Epithelial cell of prostate (primary cell): ENCODE measurements around the gene C4B.
"Not testable (repeated sequence)": the region's sequence is repeated elsewhere in the genome, so short reads cannot be mapped to it uniquely, and the experiment has no call there.

Experiments used
- DNase-seq: peaks from one replicate; pipeline ENCODE4 v3.0.0-alpha.2; 2011; ENCODE audit warnings: low read depth, low spot score
- H3K27ac ChIP-seq: fragments of 450-650 bp; 2 replicates; pipeline ENCODE4 v1.5.1; 2017; ENCODE audit warnings: mild to moderate bottlenecking

The C4B gene

DNA sequence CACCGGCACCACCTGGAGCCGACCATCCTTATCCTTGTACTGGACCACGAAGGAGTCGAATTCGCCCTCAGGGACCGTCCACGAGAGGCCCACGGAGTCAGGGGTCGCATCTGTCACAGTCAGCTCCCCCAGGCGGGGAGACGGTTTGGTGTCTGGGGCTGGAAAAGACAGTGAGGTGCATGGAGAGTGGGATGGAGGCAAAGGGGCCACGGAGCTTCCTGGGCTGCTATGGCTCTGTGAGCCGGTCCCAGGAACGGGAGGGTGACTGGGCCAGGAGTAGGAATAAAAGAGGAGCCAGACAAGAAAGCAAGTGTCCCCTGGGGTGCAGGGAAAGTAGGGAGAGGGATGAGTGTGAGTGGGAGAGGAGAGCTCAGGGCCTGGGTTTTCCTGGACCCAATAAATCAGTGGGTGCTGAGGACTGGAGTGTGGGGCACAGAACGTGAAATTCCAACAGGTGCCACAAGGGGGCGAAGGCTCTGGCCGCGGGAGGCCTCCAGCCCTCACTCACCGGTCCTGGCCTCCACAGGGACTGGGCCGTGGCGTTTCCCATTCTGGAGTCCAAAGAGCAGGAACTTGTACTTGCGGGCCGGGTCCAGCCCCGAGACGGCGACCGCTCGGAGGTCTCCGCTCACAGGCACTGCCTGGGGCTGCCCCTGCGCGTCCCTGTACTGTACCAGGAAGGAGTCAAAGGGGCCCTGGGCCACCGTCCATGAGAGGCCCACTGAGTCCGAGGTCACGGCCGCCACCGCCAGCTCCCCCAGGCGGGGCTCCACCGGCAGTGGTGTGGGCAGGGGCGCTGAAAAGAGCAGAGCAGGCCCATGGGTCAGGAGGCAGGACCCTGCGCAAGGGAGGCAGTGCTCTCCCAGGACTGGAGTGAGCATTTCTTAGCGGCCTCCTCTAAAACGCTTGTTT lies 33.5 kb downstream of the C4B start:
- no peak for DNase-seq
- no peak overlapping the region for H3K27ac ChIP-seq

DNA sequence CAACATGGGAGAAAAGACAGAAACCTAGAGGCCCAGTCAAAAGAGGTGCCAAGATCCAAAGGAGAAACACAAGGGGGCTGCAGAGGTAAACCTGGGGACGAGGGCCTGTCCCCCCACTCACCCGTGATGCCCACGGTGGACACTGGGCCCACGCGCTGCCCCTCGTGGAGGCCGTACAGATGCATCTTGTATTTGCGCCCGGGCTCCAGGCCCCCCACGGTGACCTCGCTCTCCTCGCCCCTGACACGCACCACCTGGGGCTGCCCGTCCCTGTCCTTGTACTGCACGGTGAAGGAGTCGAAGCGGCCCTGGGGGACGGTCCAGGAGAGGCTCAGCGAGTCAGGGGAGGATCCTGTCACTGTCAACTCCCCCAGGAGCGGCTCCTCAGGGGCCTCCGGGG lies 34.6 kb downstream of the C4B start:
- DNase-seq, H3K27ac ChIP-seq: not testable (repeated sequence)

DNA sequence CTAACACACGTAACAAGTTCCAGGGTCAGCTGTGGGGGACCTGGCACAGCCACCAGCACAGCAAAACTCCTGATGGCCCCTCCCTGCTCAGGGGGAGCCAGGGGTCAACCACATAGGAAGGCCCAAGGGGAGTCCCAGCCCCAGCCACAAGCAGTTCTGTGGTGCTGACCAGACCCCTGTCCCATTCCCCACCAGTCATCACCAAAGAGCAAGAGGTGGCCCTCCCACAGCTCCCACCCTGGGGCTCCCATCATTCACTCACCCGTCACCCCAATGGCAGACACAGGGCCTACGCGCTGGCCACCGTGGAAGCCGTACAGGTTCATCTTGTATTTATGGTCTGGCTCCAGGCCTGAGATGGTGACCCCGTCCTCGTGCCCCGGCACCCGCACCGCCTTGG lies 35.1 kb downstream of the C4B start:
- not testable (repeated sequence) for DNase-seq, H3K27ac ChIP-seq

DNA sequence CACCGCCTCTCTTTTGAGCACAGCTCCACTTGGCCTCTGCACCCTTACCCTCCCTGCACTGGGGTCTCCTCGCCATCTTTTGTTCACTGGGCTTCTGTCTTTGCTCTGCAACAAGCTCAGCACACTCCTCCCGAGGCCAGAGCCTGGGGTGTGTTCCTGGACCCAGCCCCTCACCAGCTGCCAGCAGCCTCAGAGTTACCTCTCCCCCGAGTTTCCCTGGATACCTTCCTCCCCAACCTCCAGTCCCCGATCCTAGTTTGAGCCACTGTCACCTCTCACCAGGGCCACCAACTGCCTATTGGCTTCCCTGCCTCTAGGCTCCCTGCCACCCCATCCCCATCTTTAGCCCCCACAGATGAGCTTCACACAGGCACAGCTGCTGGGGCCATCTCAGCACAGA lies 36.0 kb downstream of the C4B start:
- DNase-seq, result no peak
- H3K27ac ChIP-seq, result no peak overlapping the region

DNA sequence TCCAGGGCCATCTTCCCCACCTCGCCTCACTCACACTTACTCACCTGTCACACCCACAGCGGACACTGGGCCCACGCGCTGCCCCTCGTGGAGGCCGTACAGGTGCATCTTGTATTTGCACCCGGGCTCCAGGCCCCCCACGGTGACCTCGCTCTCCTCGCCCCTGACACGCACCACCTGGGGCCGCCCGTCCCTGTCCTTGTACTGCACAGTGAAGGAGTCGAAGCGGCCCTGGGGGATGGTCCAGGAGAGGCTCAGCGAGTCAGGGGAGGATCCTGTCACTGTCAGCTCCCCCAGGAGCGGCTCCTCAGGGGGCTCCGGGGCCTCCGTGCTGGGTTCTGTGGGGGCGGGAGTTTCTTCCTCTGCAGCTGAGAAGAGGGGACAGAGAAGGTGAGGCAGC lies 38.0 kb downstream of the C4B start:
- DNase-seq, H3K27ac ChIP-seq: not testable (repeated sequence)

DNA sequence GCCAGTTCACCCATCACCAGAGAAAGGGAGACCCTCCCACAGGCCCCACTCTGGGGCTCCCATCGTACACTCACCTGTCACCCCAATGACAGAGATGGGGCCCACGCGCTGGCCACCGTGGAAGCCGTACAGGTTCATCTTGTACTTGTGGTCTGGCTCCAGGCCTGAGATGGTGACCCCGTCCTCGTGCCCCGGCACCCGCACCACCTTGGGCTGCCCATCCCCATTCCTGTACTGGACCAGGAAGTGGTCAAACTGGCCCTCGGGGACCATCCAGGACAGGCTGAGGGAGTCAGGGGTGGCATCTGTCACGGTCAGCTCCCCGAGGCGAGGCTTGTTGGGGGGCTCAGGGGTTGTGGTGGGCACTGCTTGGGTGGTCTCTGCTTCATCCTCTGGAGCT lies 38.7 kb downstream of the C4B start:
- not testable (repeated sequence) for H3K27ac ChIP-seq, DNase-seq

DNA sequence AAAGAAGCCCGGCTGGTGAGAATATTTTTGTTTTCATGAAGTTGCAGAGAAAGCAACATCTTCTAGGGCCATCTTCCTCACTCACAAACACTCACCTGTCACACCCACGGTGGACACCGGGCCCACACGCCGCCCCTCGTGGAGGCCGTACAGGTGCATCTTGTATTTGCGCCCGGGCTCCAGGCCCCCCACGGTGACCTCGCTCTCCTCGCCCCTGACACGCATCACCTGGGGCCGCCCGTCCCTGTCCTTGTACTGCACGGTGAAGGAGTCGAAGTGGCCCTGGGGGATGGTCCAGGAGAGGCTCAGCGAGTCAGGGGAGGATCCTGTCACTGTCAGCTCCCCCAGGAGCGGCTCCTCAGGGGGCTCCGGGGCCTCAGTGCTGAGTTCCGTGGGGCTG lies 41.2 kb downstream of the C4B start:
- not testable (repeated sequence) for DNase-seq, H3K27ac ChIP-seq

DNA sequence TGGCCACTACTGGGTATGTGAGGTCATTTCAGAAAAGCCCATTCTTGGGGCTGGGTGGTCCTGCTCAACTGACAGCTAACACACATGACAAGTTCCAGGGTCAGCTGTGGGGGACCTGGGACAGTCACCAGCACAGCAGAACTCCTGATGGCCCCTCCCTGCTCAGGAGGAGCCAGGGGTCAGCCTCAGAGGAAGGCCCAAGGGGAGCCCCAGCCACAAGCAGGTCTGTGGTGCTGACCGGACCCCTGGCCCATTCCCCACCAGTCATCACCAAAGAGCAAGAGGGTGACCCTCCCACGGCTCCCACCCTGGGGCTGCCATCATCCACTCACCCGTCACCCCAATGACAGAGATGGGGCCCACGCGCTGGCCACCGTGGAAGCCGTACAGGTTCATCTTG lies 41.7 kb downstream of the C4B start:
- no peak overlapping the region for H3K27ac ChIP-seq
- no peak for DNase-seq

DNA sequence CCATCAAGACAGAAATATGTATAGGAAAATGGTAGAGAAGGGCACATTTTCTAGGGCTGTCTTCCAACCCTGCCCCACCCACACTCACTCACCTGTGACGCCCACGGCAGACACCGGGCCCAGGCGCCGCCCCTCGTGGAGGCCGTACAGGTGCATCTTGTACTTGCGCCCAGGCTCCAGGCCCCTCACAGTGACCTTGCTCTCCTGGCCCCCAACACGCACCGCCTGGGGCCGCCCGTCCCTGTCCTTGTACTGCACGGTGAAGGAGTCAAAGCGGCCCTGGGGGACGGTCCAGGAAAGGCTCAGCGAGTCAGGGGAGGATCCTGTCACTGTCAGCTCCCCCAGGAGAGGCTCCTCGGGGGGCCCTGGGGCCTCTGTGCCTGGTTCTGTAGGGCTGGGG lies 43.4 kb downstream of the C4B start:
- no peak for DNase-seq
- no peak overlapping the region for H3K27ac ChIP-seq

DNA sequence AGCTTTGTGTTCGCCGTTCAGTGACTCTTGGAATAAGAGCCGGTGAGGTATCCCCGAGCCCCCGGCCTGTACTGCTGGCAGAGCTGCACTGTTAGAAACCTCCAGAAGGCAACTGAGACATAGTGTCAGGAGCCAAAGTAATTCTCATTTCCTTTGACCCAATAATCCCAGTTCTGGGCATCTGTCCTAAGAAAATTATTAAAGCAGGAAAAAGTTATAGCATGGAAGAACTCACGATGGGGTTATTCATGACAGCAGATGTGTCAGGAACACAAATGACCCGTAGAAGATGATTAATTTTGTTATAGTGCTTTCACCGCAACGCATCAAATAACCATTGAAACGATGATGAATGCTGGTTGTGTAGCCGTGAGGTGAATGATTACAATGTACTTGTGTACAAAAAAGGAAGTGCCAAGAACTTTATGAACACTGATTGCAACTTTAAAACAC lies 43.9 kb downstream of the C4B start:
- no peak for DNase-seq
- H3K27ac ChIP-seq, result no peak overlapping the region

DNA sequence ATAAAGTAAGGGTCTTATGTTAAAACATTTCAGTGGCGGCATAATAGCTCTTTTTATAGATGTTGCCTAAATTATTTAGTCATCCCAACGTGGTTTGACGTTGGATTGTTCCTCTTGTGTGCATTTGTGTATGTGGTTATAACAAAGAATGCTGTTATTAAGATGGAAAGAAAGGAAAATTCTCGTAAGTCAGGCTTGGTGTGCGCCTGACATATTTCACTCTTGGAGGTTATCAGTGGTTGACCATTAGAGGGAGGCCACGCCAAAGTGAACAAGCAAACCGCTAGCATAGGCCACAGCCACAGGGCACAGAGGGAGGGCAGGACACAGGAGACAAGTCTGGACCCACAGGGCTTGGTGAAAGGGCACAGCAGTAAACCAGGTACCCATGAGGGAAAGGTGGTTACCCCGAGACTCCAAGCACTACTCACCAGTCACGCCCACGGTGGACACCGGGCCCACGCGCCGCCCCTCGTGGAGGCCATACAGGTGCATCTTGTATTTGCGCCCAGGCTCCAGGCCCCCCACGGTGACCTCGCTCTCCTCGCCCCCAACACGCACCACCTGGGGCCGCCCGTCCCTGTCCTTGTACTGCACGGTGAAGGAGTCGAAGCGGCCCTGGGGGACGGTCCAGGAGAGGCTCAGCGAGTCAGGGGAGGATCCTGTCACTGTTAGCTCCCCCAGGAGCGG lies 46.5 kb downstream of the C4B start:
- DNase-seq, result no peak

DNA sequence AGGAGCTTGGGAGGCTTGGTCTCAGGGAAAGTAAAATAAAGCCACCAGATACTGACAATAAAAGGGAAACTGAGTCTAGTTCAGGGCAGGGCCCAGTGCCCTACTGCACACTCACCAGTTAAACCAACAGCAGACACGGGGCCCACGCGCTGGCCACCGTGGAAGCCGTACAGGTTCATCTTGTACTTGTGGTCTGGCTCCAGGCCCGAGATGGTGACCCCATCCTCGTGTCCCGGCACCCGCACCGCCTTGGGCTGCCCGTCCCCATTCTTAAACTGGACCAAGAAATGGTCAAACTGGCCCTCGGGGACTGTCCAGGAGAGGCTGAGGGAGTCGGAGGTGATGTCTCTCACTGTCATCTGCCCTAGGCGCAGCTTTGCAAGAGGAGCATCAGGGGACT lies 50.1 kb downstream of the C4B start:
- DNase-seq, result no peak
- no peak overlapping the region for H3K27ac ChIP-seq

More for the DNA sequence above, 46.5 kb downstream of the C4B start:
- no peak overlapping the region for H3K27ac ChIP-seq

DNA sequence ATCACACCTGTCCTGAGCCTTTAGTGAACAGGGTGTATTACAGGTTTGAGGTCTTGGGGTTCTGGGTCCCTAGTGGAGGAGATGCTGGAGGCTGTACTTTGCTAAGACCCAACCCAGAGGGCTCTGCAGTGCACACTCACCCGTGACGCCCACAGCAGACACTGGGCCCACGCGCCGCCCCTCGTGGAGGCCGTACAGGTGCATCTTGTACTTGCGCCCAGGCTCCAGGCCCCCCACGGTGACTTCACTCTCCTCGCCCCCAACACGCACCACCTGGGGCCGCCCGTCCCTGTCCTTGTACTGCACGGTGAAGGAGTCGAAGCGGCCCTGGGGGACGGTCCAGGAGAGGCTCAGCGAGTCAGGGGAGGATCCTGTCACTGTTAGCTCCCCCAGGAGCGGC lies 52.9 kb downstream of the C4B start:
- DNase-seq, H3K27ac ChIP-seq: not testable (repeated sequence)

DNA sequence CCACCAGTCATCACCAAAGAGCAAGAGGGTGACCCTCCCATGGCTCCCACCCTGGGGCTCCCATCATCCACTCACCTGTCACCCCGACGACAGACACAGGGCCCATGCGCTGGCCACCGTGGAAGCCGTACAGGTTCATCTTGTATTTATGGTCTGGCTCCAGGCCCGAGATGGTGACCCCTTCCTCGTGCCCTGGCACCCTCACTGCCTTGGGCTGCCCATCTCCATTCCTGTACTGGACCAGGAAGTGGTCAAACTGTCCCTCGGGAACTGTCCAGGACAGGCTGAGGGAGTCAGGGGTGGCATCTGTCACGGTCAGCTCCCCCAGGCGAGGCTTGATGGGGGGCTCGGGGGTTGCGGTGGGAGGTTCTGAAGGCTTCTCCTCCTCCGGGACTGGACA lies 53.7 kb downstream of the C4B start:
- DNase-seq, H3K27ac ChIP-seq: not testable (repeated sequence)

DNA sequence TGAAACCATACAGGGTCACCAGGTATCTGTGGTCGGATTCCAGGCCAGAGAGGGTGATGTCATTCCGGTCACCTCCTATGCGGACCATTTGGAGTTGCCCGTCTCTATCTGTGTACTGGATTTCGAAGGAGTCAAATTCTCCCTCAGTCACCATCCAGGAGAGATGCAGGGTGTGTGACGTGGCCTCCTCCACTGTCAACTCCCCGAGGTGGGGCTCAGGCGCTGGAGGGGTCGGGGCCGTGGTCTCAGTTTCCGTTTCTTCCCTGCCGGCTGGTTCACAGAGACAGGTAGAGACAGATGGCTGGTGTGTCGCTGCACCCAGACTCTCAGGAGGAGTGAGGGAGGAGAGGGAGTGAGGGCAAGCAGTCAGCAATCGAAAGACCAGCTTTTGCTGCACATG lies 54.3 kb downstream of the C4B start:
- no peak for DNase-seq
- no peak overlapping the region for H3K27ac ChIP-seq

DNA sequence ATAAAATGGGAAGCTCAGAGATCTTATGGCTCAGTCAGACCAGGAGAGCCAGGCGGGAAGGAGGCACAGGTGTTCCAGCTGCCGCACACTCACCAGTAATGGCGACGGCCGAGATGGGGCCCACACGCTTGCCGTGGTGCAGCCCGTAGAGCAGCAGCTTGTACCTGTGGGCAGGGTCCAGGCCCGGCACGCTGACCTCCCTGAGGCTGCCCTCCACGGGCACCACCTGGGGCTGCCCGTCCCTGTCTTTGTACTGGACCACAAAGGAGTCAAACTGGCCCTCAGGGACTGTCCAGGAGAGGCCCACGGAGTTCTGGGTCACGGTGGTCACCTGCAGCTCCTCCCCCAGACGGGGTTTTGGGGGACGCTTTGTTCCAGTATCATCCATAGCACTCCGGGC lies 54.9 kb downstream of the C4B start:
- no peak overlapping the region for H3K27ac ChIP-seq
- DNase-seq, result no peak

DNA sequence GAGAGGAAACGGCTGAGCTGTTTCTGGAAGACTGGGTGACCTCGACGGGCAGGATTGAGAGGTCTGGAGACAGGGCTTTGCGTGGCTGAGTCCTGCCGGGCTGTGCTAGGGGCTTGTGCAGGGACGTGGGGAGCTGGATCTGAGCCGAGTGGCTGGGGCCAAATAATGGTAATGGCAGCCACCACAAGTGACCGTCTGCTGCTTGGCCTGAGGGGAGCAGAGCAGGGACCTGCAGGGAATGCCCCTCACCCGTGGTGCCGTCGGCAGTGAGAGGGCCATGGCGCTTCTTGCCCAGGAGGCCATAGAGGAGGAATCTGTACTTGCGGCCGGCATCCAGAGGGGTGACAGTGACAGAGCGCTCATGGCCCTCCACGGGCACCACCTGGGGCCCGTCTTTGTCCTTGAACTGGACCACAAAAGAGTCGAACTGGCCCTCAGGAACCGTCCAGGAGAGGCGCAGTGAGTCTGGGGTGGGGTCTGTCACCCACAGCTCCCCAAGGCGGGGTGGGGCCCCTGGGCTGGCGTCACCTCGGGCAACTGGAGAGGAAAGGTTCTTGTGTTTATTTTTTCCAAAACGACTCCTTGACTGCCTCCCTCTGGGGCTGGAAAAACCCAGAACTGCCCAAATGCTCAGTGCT lies 55.4 kb downstream of the C4B start:
- H3K27ac ChIP-seq, result no peak overlapping the region
- DNase-seq, result no peak

DNA sequence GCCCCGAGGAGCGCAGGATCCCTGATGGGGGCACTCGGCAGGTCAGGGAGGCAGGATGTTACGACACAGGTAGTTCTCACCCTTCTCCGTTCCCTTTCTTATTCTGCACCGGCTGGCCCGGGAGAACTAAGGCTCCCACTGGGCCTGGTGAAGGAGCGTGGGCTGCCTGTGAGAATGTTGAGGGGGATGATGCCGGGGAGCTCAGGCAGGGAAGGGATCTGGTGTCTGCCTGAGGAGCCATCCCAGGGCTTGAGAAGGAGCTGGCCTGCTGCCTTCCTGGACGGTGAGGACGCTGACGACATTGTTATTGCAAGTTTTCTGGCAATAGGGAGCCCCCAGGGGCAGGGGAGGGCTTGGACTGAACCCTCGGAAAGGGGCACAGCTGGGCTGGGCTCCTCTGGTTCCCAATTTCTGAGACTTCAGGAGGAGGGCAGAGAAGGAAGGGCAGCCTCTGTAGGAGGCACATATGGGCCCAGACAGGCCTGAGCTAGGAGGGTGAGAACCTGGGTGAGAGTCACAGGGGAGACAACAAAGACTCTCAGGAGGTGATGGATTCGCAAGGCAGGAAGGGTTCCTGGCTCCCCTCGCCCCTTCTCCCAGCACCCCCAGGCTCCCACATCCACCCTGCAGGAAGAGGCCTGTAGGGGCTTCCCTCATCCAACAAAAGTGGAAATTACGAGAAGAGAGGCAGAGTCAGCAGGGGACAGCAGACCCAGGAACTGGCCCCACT lies 56.4 kb downstream of the C4B start:
- no peak overlapping the region for H3K27ac ChIP-seq
- DNase-seq, result no peak

DNA sequence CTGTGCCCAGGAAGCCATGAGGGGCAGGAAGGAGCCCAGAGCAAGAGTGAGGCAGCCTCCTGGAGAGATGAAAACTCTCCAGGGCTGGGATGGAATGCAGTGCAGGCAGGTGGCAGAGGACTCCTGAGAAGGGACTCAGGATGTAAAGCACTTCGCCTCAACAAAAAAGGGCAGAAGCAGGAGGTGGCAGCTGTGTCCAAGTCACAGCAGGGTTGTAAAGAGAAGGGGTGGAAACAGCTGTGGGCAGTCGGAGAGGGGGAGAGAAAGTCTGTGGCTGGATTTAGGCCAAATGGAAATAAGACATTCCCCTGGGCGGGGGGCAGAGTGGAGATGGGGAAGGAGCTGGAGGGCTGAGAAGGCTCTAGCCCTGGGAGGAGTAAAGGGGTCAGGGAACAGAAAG lies 58.5 kb downstream of the C4B start:
- H3K27ac ChIP-seq, result no peak overlapping the region
- DNase-seq, result no peak

DNA sequence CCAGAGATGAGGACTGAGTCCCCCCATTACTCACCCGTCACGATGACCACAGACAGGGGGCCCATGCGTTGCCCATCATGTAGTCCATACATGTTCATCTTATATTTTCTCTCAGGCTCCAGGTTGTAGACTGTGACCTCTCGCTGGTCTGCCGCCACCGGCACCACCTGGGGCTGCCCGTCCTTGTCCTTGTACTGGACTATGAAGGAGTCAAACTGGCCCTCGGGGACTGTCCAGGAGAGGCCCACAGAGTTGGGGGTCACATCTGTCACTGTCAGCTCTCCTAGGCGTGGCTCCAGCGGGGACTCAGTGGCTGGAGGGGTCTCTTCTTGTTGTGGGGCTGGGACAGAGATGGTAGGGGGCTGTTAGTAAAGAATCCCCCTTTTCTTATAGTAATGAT lies 59.0 kb downstream of the C4B start:
- H3K27ac ChIP-seq, result no peak overlapping the region
- no peak for DNase-seq
